HepG2 (cell line): ENCODE results near the gene CPNE1. TPM values are rescaled to one million over a fixed set of nuclear protein-coding genes. Genes with fewer than 3 reads are reported as not detected.

ENCODE experiments used
- AKAP8 ChIP-seq: sonication (generic); formaldehyde crosslinking; IDR thresholded peaks from 2 replicates; pipeline ENCODE4 v1.5.1; 2020; ENCODE audit warnings: mild to moderate bottlenecking, missing genetic modification reagents
- ARNTL ChIP-seq: sonication (generic); formaldehyde crosslinking; IDR thresholded peaks from 2 replicates; pipeline ENCODE4 v1.4.0; 2020; ENCODE audit warnings: mild to moderate bottlenecking, missing genetic modification reagents
- ASH2L ChIP-seq: fragments of 300-600, 200-600 bp; sonication (generic); IDR thresholded peaks from 2 replicates; pipeline ENCODE4 v1.7.0; 2017; ENCODE audit warnings: low read depth, mild to moderate bottlenecking, moderate library complexity, mixed read lengths, low read length; ENCODE audit not compliant: insufficient read length
- BHLHE40 ChIP-seq: IDR thresholded peaks from 2 replicates; pipeline ENCODE4 v1.6.1; 2011; ENCODE audit warnings: low read length, improper control_type of control experiment
- CENPX ChIP-seq: sonication (generic); formaldehyde crosslinking; IDR thresholded peaks from 2 replicates; pipeline ENCODE4 v1.9.0; 2021; ENCODE audit warnings: mild to moderate bottlenecking, missing genetic modification reagents, moderate library complexity
- GATA4 ChIP-seq: sonication (generic); IDR thresholded peaks from 2 replicates; pipeline ENCODE4 v1.6.1; 2016; ENCODE audit warnings: antibody characterized with exemption, low read depth, borderline replicate concordance
- JUNB ChIP-seq: sonication (generic); formaldehyde crosslinking; IDR thresholded peaks from 2 replicates; pipeline ENCODE4 v1.8.0; 2022; ENCODE audit warnings: missing genetic modification reagents, mild to moderate bottlenecking, borderline replicate concordance
- MBD4 ChIP-seq: IDR thresholded peaks from 2 replicates; pipeline ENCODE4 v1.6.1; 2012; ENCODE audit warnings: low read length, inconsistent platforms, borderline replicate concordance
- YEATS4 ChIP-seq: sonication (generic); formaldehyde crosslinking; IDR thresholded peaks from 2 replicates; pipeline ENCODE4 v1.4.0; 2020; ENCODE audit warnings: missing genetic modification reagents, borderline replicate concordance
- ZBTB7A ChIP-seq: sonication (generic); formaldehyde crosslinking; IDR thresholded peaks from 2 replicates; pipeline ENCODE4 v1.8.0; 2022; ENCODE audit warnings: mild to moderate bottlenecking, missing genetic modification reagents
- ZKSCAN8 ChIP-seq: IDR thresholded peaks from 2 replicates; pipeline ENCODE4 v1.6.1; 2016; ENCODE audit warnings: borderline replicate concordance, missing genetic modification reagents, missing compliant biosample characterization
- ZNF256 ChIP-seq: sonication (generic); formaldehyde crosslinking; conservative IDR thresholded peaks from 2 replicates; pipeline ENCODE4 v1.4.0; 2020; ENCODE audit warnings: missing genetic modification reagents
- ZNF563 ChIP-seq: sonication (generic); formaldehyde crosslinking; IDR thresholded peaks from 2 replicates; pipeline ENCODE4 v1.8.0; 2022; ENCODE audit warnings: mild to moderate bottlenecking, moderate library complexity, missing genetic modification reagents
- ZNF660 ChIP-seq: sonication (generic); formaldehyde crosslinking; IDR thresholded peaks from 2 replicates; pipeline ENCODE4 v1.5.1; 2020; ENCODE audit warnings: mild to moderate bottlenecking, low read depth, missing genetic modification reagents, borderline replicate concordance
- ZNF7 ChIP-seq: IDR thresholded peaks from 2 replicates; pipeline ENCODE4 v1.6.1; 2016; ENCODE audit warnings: missing biosample characterization, missing genetic modification reagents
- ZNF883 ChIP-seq: sonication (generic); formaldehyde crosslinking; IDR thresholded peaks from 2 replicates; pipeline ENCODE4 v1.5.1; 2020; ENCODE audit warnings: mild to moderate bottlenecking, missing genetic modification reagents; ENCODE audit errors: not compliant biosample characterization
- polyA plus RNA-seq, 8 experiments: library from polyadenylated mRNA; depleted of rRNA in 3 of 8; stranded (reverse) in 7 of 8; unstranded in 1 of 8; fragments of >200 nt; fragmentation: Illumina TruSeq in 4 of 8; extraction: Trizol in 4 of 8; gene quantifications; 2 replicates each; pipeline versions ENCODE4 v1.2.1 to v1.2.3, GENCODE V29; 2011 to 2016; ENCODE audit warnings: low read depth in 4 of 8, missing spikeins in 1 of 8, mixed read lengths in 1 of 8; ENCODE audit not compliant: insufficient read depth in 1 of 8
- total RNA-seq, 5 experiments: library from RNA; depleted of rRNA; stranded (reverse); fragments of >200 nt; fragmentation: Illumina TruSeq; extraction: Trizol; gene quantifications; 2 replicates each; pipeline ENCODE4 v1.2.3, GENCODE V29; 2016; ENCODE audit warnings: low read depth in 1 of 5
- TF ChIP-seq, protein P1 (sequence below): sonication (generic); formaldehyde crosslinking; IDR thresholded peaks from 2 replicates; pipeline ENCODE4 v1.5.1; 2020; ENCODE audit warnings: missing genetic modification reagents, mild to moderate bottlenecking, borderline replicate concordance
- TF ChIP-seq, protein P2 (sequence below): IDR thresholded peaks from 2 replicates; pipeline ENCODE4 v1.6.1; 2012; ENCODE audit warnings: low read depth, low read length, improper control_type of control experiment
- TF ChIP-seq, protein P3 (sequence below): sonication (generic); formaldehyde crosslinking; IDR thresholded peaks from 2 replicates; pipeline ENCODE4 v1.4.0; 2020; ENCODE audit warnings: missing genetic modification reagents
- TF ChIP-seq, protein P4 (sequence below): sonication (generic); formaldehyde crosslinking; IDR thresholded peaks from 2 replicates; pipeline ENCODE4 v1.5.0; 2020; ENCODE audit warnings: mild to moderate bottlenecking, missing genetic modification reagents

The CPNE1 gene
- total and polyA plus RNA-seq, 2 of the 13 experiments (the other 11 are each of a cell fraction or from before 2014, with no cell fraction given), result 408 to 431 TPM

DNA sequence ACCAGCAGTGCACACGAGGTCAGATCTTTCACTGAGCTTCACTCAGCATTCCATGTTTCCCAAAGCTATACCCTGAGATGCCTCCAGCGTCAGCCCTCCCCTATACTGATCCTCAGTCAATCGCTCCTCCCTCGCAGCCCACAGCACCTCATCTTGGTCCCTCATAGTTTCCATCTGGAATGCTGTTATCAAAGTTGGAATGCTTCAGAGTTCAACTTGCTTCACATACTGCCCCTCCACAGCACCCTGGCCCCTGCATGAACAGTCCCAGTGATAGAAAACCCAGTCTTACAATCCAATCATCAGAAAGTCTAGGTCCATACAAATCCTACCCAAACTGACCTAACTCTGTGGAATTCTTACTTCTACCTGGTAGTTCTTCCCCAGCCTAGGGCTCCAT is 29.0 kb downstream of the CPNE1 start (continued):
- TF ChIP-seq ZNF883 (CRISPR knock-in tag) (peak; percentile 34), JUNB (CRISPR knock-in tag) (no peak), YEATS4 (CRISPR knock-in tag) (no peak), MBD4 (no peak), ZNF256 (CRISPR knock-in tag) (no peak), ARNTL (no peak), AKAP8 (CRISPR knock-in tag) (0 out of 2 replicates have a peak, but pooled peaks have one; percentile 15), ASH2L (no peak), CENPX (CRISPR knock-in tag) (no peak), ZBTB7A (0 out of 2 replicates have a peak, but pooled peaks have one; percentile 42), ZNF7 (CRISPR knock-in tag) (no peak), ZNF563 (CRISPR knock-in tag) (no peak), ZNF660 (CRISPR knock-in tag) (no peak), ZKSCAN8 (no peak), BHLHE40 (no peak), GATA4 (no peak)
- TF ChIP-seq, protein P1, sequence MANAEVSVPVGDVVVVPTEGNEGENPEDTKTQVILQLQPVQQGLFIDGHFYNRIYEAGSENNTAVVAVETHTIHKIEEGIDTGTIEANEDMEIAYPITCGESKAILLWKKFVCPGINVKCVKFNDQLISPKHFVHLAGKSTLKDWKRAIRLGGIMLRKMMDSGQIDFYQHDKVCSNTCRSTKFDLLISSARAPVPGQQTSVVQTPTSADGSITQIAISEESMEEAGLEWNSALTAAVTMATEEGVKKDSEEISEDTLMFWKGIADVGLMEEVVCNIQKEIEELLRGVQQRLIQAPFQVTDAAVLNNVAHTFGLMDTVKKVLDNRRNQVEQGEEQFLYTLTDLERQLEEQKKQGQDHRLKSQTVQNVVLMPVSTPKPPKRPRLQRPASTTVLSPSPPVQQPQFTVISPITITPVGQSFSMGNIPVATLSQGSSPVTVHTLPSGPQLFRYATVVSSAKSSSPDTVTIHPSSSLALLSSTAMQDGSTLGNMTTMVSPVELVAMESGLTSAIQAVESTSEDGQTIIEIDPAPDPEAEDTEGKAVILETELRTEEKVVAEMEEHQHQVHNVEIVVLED (CRISPR knock-in tag), result 0 out of 2 replicates have a peak, but pooled peaks have one; percentile 11
- TF ChIP-seq, protein P2, sequence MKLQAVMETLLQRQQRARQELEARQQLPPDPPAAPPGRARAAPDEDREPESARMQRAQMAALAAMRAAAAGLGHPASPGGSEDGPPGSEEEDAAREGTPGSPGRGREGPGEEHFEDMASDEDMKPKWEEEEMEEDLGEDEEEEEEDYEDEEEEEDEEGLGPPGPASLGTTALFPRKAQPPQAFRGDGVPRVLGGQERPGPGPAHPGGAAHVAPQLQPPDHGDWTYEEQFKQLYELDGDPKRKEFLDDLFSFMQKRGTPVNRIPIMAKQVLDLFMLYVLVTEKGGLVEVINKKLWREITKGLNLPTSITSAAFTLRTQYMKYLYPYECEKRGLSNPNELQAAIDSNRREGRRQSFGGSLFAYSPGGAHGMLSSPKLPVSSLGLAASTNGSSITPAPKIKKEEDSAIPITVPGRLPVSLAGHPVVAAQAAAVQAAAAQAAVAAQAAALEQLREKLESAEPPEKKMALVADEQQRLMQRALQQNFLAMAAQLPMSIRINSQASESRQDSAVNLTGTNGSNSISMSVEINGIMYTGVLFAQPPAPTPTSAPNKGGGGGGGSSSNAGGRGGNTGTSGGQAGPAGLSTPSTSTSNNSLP, result peak; percentile 51; the same call in 1 of the 2 replicates
- TF ChIP-seq, protein P3, sequence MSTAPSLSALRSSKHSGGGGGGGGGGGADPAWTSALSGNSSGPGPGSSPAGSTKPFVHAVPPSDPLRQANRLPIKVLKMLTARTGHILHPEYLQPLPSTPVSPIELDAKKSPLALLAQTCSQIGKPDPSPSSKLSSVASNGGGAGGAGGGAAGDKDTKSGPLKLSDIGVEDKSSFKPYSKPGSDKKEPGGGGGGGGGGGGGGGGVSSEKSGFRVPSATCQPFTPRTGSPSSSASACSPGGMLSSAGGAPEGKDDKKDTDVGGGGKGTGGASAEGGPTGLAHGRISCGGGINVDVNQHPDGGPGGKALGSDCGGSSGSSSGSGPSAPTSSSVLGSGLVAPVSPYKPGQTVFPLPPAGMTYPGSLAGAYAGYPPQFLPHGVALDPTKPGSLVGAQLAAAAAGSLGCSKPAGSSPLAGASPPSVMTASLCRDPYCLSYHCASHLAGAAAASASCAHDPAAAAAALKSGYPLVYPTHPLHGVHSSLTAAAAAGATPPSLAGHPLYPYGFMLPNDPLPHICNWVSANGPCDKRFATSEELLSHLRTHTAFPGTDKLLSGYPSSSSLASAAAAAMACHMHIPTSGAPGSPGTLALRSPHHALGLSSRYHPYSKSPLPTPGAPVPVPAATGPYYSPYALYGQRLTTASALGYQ (CRISPR knock-in tag), result no peak
- TF ChIP-seq, protein P4, sequence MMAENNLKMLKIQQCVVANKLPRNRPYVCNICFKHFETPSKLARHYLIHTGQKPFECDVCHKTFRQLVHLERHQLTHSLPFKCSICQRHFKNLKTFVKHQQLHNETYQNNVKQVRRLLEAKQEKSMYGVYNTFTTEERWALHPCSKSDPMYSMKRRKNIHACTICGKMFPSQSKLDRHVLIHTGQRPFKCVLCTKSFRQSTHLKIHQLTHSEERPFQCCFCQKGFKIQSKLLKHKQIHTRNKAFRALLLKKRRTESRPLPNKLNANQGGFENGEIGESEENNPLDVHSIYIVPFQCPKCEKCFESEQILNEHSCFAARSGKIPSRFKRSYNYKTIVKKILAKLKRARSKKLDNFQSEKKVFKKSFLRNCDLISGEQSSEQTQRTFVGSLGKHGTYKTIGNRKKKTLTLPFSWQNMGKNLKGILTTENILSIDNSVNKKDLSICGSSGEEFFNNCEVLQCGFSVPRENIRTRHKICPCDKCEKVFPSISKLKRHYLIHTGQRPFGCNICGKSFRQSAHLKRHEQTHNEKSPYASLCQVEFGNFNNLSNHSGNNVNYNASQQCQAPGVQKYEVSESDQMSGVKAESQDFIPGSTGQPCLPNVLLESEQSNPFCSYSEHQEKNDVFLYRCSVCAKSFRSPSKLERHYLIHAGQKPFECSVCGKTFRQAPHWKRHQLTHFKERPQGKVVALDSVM (CRISPR knock-in tag), result no peak
